Measurements from ENCODE around the gene ATP6V1B1. TPM values are rescaled to one million over a fixed set of nuclear protein-coding genes. Genes with fewer than 3 reads are reported as not detected.

ATP6V1B1 gene
- total and polyA plus RNA-seq, 2 experiments from 2014 or later = not detected

DNA sequence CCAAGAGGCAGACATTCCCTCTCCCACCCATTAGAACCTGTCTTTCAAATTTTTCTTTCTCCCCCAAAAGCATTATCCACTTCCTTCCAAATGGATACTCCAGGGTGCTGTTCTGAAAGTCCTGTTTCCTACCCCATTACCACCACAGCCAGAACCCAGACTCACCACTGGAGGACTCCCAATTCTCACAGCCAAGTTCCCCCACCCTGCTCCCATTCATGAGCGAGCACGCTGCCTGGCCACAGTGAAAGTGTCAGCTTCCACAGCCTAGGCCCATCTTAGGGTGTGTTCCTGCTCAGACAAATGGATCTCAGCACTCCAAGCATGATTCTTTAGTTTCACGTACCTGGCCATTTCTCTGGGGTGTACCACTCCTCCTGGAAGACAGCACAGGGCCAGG, 38.9 kb downstream of the ATP6V1B1 start (continued):
- TF ChIP-seq, protein P1, sequence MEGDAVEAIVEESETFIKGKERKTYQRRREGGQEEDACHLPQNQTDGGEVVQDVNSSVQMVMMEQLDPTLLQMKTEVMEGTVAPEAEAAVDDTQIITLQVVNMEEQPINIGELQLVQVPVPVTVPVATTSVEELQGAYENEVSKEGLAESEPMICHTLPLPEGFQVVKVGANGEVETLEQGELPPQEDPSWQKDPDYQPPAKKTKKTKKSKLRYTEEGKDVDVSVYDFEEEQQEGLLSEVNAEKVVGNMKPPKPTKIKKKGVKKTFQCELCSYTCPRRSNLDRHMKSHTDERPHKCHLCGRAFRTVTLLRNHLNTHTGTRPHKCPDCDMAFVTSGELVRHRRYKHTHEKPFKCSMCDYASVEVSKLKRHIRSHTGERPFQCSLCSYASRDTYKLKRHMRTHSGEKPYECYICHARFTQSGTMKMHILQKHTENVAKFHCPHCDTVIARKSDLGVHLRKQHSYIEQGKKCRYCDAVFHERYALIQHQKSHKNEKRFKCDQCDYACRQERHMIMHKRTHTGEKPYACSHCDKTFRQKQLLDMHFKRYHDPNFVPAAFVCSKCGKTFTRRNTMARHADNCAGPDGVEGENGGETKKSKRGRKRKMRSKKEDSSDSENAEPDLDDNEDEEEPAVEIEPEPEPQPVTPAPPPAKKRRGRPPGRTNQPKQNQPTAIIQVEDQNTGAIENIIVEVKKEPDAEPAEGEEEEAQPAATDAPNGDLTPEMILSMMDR (conservative IDR thresholded peaks at IDR 0.05; ENCODE audit: low read depth in 2 of 2) = no peak
- TF ChIP-seq POLR2AphosphoS5 (IDR thresholded peaks at IDR 0.05; ENCODE audit: low read depth) (no peak), CREB1 (CRISPR knock-in tag; IDR thresholded peaks at IDR 0.05; ENCODE audit: low read depth) (no peak), STAT1 (IDR thresholded peaks at IDR 0.05; ENCODE audit: unreplicated experiment) (no peak)
- TF ChIP-seq, protein P2, sequence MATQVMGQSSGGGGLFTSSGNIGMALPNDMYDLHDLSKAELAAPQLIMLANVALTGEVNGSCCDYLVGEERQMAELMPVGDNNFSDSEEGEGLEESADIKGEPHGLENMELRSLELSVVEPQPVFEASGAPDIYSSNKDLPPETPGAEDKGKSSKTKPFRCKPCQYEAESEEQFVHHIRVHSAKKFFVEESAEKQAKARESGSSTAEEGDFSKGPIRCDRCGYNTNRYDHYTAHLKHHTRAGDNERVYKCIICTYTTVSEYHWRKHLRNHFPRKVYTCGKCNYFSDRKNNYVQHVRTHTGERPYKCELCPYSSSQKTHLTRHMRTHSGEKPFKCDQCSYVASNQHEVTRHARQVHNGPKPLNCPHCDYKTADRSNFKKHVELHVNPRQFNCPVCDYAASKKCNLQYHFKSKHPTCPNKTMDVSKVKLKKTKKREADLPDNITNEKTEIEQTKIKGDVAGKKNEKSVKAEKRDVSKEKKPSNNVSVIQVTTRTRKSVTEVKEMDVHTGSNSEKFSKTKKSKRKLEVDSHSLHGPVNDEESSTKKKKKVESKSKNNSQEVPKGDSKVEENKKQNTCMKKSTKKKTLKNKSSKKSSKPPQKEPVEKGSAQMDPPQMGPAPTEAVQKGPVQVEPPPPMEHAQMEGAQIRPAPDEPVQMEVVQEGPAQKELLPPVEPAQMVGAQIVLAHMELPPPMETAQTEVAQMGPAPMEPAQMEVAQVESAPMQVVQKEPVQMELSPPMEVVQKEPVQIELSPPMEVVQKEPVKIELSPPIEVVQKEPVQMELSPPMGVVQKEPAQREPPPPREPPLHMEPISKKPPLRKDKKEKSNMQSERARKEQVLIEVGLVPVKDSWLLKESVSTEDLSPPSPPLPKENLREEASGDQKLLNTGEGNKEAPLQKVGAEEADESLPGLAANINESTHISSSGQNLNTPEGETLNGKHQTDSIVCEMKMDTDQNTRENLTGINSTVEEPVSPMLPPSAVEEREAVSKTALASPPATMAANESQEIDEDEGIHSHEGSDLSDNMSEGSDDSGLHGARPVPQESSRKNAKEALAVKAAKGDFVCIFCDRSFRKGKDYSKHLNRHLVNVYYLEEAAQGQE (IDR thresholded peaks at IDR 0.05; ENCODE audit: unreplicated experiment) = no peak

DNA sequence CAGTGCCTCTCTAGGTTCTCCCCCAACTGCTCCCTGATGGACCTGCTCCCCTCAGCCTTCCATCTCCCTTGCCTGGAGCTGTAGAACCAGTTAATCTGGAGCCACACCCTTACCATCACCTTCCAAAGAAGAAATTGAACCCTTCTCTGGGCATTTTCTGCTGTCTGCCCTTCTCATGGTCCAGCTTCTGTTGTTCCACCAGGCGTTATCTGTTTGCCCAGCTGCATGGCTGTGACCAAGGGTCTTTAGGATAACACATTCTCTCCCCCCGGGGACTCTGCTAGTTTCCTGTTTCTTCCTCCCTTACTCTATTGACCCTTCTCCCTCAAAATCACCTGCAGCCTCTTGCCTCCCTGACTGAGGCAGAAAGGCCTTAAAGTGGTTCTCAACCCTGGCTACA, 39.5 kb downstream of the ATP6V1B1 start:
- Histone ChIP-seq H3K27ac (ENCODE audit: low read depth) (no peak overlapping the region), H3K4me1 (ENCODE audit: insufficient read depth) (peaks cover 9% of the 10 kb centered on the region; the same call in 1 of the 2 replicates), H3K27me3 (ENCODE audit: insufficient read depth) (peaks cover 35% of the 10 kb centered on the region), H2AFZ (no peak overlapping the region), H4K20me1 (replicated peaks; ENCODE audit: insufficient read depth) (no peaks in the 10 kb centered on the region), H3F3A (replicated peaks; ENCODE audit: low read depth) (no peaks in the 10 kb centered on the region), H3K9me2 (ENCODE audit: insufficient read depth) (no peaks in the 10 kb centered on the region), H3K79me2 (replicated peaks; ENCODE audit: insufficient read depth) (no peaks in the 10 kb centered on the region), H3K4me2 (no peak overlapping the region), H3K4me3 (no peak overlapping the region), H3K36me3 (ENCODE audit: insufficient read depth) (no peaks in the 10 kb centered on the region)
- Mint-ChIP-seq H3K4me3 (no peak overlapping the region), H3K27ac (no peak overlapping the region), H3K27me3 (ENCODE audit: insufficient read depth, low read depth, poor library complexity) (peaks cover 27% of the 10 kb centered on the region), H3K36me3 (ENCODE audit: low read depth) (no peaks in the 10 kb centered on the region), H3K4me1 (peaks cover 14% of the 10 kb centered on the region), H3K9me3 (no peaks in the 10 kb centered on the region)
- no peak for DNase-seq (ENCODE audit: low spot score)
- ATAC-seq = no peak
- TF ChIP-seq, protein P3, sequence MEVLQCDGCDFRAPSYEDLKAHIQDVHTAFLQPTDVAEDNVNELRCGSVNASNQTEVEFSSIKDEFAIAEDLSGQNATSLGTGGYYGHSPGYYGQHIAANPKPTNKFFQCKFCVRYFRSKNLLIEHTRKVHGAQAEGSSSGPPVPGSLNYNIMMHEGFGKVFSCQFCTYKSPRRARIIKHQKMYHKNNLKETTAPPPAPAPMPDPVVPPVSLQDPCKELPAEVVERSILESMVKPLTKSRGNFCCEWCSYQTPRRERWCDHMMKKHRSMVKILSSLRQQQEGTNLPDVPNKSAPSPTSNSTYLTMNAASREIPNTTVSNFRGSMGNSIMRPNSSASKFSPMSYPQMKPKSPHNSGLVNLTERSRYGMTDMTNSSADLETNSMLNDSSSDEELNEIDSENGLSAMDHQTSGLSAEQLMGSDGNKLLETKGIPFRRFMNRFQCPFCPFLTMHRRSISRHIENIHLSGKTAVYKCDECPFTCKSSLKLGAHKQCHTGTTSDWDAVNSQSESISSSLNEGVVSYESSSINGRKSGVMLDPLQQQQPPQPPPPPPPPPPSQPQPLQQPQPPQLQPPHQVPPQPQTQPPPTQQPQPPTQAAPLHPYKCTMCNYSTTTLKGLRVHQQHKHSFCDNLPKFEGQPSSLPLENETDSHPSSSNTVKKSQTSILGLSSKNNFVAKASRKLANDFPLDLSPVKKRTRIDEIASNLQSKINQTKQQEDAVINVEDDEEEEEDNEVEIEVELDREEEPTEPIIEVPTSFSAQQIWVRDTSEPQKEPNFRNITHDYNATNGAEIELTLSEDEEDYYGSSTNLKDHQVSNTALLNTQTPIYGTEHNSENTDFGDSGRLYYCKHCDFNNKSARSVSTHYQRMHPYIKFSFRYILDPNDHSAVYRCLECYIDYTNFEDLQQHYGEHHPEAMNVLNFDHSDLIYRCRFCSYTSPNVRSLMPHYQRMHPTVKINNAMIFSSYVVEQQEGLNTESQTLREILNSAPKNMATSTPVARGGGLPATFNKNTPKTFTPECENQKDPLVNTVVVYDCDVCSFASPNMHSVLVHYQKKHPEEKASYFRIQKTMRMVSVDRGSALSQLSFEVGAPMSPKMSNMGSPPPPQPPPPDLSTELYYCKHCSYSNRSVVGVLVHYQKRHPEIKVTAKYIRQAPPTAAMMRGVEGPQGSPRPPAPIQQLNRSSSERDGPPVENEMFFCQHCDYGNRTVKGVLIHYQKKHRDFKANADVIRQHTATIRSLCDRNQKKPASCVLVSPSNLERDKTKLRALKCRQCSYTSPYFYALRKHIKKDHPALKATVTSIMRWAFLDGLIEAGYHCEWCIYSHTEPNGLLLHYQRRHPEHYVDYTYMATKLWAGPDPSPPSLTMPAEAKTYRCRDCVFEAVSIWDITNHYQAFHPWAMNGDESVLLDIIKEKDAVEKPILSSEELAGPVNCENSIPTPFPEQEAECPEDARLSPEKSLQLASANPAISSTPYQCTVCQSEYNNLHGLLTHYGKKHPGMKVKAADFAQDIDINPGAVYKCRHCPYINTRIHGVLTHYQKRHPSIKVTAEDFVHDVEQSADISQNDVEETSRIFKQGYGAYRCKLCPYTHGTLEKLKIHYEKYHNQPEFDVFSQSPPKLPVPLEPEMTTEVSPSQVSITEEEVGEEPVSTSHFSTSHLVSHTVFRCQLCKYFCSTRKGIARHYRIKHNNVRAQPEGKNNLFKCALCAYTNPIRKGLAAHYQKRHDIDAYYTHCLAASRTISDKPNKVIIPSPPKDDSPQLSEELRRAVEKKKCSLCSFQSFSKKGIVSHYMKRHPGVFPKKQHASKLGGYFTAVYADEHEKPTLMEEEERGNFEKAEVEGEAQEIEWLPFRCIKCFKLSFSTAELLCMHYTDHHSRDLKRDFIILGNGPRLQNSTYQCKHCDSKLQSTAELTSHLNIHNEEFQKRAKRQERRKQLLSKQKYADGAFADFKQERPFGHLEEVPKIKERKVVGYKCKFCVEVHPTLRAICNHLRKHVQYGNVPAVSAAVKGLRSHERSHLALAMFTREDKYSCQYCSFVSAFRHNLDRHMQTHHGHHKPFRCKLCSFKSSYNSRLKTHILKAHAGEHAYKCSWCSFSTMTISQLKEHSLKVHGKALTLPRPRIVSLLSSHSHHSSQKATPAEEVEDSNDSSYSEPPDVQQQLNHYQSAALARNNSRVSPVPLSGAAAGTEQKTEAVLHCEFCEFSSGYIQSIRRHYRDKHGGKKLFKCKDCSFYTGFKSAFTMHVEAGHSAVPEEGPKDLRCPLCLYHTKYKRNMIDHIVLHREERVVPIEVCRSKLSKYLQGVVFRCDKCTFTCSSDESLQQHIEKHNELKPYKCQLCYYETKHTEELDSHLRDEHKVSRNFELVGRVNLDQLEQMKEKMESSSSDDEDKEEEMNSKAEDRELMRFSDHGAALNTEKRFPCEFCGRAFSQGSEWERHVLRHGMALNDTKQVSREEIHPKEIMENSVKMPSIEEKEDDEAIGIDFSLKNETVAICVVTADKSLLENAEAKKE (CRISPR knock-in tag; IDR thresholded peaks at IDR 0.05) = no peak
- no peak for TF ChIP-seq ZNF114 (CRISPR knock-in tag; IDR thresholded peaks at IDR 0.05)
- TF ChIP-seq JUNB (IDR thresholded peaks at IDR 0.05; ENCODE audit: unreplicated experiment) = no peak
- TF ChIP-seq, protein P4, sequence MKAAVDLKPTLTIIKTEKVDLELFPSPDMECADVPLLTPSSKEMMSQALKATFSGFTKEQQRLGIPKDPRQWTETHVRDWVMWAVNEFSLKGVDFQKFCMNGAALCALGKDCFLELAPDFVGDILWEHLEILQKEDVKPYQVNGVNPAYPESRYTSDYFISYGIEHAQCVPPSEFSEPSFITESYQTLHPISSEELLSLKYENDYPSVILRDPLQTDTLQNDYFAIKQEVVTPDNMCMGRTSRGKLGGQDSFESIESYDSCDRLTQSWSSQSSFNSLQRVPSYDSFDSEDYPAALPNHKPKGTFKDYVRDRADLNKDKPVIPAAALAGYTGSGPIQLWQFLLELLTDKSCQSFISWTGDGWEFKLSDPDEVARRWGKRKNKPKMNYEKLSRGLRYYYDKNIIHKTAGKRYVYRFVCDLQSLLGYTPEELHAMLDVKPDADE (IDR thresholded peaks at IDR 0.05) = no peak
- TF ChIP-seq EZH2 (IDR thresholded peaks at IDR 0.05; ENCODE audit: low read depth, unreplicated experiment) = no peak
